ENCODE results near the gene TSHB. TPM values are rescaled to one million over a fixed set of nuclear protein-coding genes. Genes with fewer than 3 reads are reported as not detected.

The TSHB gene
- total RNA-seq, 1 experiment from 2014 or later, result not detected

DNA sequence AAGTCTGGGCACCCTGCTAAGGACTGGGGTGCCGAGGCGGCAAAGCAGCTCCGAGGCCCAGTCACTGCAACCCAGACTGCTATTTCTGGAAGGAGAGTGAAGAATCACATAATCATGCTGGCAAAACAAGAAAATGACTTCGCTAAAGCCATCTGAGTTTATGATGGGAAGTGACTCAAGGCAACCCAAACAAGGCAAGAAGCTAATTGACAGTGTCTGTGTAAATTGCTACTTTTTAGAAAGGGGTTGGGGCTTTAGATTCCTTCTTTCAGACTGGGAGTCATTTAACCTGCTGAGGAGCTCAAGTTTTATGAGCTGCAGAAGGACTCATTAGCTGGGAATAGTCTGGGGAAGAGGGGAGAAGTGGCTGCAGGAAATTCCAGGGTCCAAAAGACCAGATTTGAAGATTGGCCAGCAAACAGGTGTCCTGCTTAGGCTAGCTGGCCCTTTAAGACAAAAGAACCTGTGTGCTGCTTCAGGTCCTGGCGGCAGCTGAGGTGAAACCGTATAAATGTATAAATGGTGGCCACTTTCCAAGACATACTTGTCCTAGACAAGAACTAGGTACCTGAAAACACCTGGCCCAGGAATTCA lies 28.1 kb downstream of the TSHB start:
- Histone ChIP-seq H3K4me3 (ENCODE audit: low read depth in 2 of 2, low read length in 2 of 2) (no peak overlapping the region), H3K36me3 (ENCODE audit: control insufficient read depth, insufficient read depth, low read length) (no peaks in the 10 kb centered on the region), H3K4me1 (ENCODE audit: control insufficient read depth, insufficient read depth, low read length) (no peaks in the 10 kb centered on the region), H3K27me3 (ENCODE audit: control insufficient read depth, insufficient read depth, low read length) (peaks cover 4% of the 10 kb centered on the region), H3K27ac (ENCODE audit: low read length) (no peak overlapping the region), H3K9me3 (ENCODE audit: control insufficient read depth, insufficient read depth, low read depth, low read length) (no peaks in the 10 kb centered on the region)
- intact Hi-C loops (cut with micrococcal nuclease; ENCODE audit: unreplicated experiment) (no loop called here), in situ Hi-C loops (cut with HindIII; ENCODE audit: low pct_unique_long_range_greater_than_20kb, low sequenced_read_pairs) (no loop called here)
- DNase-seq (ENCODE audit: low read depth, low spot score) (no peak), ATAC-seq (no peak)
- ChIA-PET POLR2A (interaction anchor here (0.6 kb wide), 1 partner anchor 430 kb away, joined by 5 read pairs; no protein-coding TSS in a partner anchor), CTCF (no interaction called here)
- no peak for TF ChIP-seq POLR2AphosphoS5 (IDR thresholded peaks at IDR 0.05; ENCODE audit: low read depth, low read length)
- TF ChIP-seq, protein P1, sequence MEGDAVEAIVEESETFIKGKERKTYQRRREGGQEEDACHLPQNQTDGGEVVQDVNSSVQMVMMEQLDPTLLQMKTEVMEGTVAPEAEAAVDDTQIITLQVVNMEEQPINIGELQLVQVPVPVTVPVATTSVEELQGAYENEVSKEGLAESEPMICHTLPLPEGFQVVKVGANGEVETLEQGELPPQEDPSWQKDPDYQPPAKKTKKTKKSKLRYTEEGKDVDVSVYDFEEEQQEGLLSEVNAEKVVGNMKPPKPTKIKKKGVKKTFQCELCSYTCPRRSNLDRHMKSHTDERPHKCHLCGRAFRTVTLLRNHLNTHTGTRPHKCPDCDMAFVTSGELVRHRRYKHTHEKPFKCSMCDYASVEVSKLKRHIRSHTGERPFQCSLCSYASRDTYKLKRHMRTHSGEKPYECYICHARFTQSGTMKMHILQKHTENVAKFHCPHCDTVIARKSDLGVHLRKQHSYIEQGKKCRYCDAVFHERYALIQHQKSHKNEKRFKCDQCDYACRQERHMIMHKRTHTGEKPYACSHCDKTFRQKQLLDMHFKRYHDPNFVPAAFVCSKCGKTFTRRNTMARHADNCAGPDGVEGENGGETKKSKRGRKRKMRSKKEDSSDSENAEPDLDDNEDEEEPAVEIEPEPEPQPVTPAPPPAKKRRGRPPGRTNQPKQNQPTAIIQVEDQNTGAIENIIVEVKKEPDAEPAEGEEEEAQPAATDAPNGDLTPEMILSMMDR (IDR thresholded peaks at IDR 0.05), result no peak
- no peak for TF ChIP-seq SIN3A (IDR thresholded peaks at IDR 0.05; ENCODE audit: borderline replicate concordance, insufficient read depth, low read depth, low read length)
- TF ChIP-seq, protein P2, sequence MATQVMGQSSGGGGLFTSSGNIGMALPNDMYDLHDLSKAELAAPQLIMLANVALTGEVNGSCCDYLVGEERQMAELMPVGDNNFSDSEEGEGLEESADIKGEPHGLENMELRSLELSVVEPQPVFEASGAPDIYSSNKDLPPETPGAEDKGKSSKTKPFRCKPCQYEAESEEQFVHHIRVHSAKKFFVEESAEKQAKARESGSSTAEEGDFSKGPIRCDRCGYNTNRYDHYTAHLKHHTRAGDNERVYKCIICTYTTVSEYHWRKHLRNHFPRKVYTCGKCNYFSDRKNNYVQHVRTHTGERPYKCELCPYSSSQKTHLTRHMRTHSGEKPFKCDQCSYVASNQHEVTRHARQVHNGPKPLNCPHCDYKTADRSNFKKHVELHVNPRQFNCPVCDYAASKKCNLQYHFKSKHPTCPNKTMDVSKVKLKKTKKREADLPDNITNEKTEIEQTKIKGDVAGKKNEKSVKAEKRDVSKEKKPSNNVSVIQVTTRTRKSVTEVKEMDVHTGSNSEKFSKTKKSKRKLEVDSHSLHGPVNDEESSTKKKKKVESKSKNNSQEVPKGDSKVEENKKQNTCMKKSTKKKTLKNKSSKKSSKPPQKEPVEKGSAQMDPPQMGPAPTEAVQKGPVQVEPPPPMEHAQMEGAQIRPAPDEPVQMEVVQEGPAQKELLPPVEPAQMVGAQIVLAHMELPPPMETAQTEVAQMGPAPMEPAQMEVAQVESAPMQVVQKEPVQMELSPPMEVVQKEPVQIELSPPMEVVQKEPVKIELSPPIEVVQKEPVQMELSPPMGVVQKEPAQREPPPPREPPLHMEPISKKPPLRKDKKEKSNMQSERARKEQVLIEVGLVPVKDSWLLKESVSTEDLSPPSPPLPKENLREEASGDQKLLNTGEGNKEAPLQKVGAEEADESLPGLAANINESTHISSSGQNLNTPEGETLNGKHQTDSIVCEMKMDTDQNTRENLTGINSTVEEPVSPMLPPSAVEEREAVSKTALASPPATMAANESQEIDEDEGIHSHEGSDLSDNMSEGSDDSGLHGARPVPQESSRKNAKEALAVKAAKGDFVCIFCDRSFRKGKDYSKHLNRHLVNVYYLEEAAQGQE (IDR thresholded peaks at IDR 0.05; ENCODE audit: insufficient read depth in 1 of 2, low read depth in 2 of 2, low read length in 1 of 2), result no peak
- TF ChIP-seq TCF7L2 (IDR thresholded peaks at IDR 0.05; ENCODE audit: low read depth, low read length), result no peak
- no TSS peak for BruUV-seq (replicated peaks)

DNA sequence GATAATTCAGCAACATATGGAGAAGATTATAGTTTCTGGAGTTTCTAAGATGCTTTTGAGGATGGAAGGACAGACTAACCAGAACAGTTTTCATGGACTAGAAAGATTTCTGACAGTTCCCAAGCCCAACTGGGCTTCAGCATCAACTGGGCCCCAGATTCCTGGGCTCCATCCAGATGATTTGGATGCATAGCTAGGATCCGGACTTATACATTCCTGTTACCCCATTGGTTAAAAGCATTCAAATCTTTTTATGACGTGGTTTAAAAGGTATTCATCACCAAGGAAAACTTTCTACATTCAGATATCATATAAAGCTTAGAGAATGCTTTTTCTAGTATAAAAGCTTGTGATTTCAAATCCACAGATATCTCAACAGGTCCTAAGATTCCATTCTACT lies 29.7 kb downstream of the TSHB start:
- in situ Hi-C loops (cut with HindIII; ENCODE audit: low pct_unique_long_range_greater_than_20kb, low sequenced_read_pairs), result no loop called here
- no peak for TF ChIP-seq SIN3A (IDR thresholded peaks at IDR 0.05; ENCODE audit: borderline replicate concordance, insufficient read depth, low read depth, low read length)
- TF ChIP-seq, protein P2 (IDR thresholded peaks at IDR 0.05; ENCODE audit: insufficient read depth in 1 of 2, low read depth in 2 of 2, low read length in 1 of 2), result no peak
- TF ChIP-seq, protein P1 (IDR thresholded peaks at IDR 0.05), result no peak
- TF ChIP-seq POLR2AphosphoS5 (IDR thresholded peaks at IDR 0.05; ENCODE audit: low read depth, low read length), result no peak
- TF ChIP-seq TCF7L2 (IDR thresholded peaks at IDR 0.05; ENCODE audit: low read depth, low read length), result no peak
- BruUV-seq (replicated peaks), result no TSS peak

More for the DNA sequence above, 29.7 kb downstream of the TSHB start:
- Histone ChIP-seq H3K36me3 (ENCODE audit: control insufficient read depth, insufficient read depth, low read length) (no peaks in the 10 kb centered on the region), H3K27ac (ENCODE audit: low read length) (no peak overlapping the region), H3K27me3 (ENCODE audit: control insufficient read depth, insufficient read depth, low read length) (no peaks in the 10 kb centered on the region), H3K9me3 (ENCODE audit: control insufficient read depth, insufficient read depth, low read depth, low read length) (no peaks in the 10 kb centered on the region), H3K4me3 (ENCODE audit: low read depth in 2 of 2, low read length in 2 of 2) (no peak overlapping the region), H3K4me1 (ENCODE audit: control insufficient read depth, insufficient read depth, low read length) (no peaks in the 10 kb centered on the region)
- POLR2A ChIA-PET, result no interaction called here
- ATAC-seq (no peak), DNase-seq (ENCODE audit: low read depth, low spot score) (no peak)
- intact Hi-C loops (cut with micrococcal nuclease; ENCODE audit: unreplicated experiment), result no loop called here
- CTCF ChIA-PET, result no interaction called here
